H9 (cell line): ENCODE results near the gene ZFAND3. TPM values are rescaled to one million over a fixed set of nuclear protein-coding genes. Genes with fewer than 3 reads are reported as not detected.

ENCODE experiments used
- DNase-seq: peaks from one replicate; pipeline ENCODE4 v3.0.0-alpha.2; 2017
- H2AFZ ChIP-seq: one replicate; pipeline ENCODE4 v1.6.1; 2013; ENCODE audit warnings: mild to moderate bottlenecking, low read length, control low read depth, moderate library complexity
- H2AK5ac ChIP-seq: 2 replicates; pipeline ENCODE4 v1.6.1; 2013; ENCODE audit warnings: low read length, control low read depth, mixed read lengths; ENCODE audit not compliant: insufficient read length
- H2BK120ac ChIP-seq: one replicate; pipeline ENCODE4 v1.6.1; 2013; ENCODE audit warnings: low read depth, mild to moderate bottlenecking, low read length, control low read depth, inconsistent platforms; ENCODE audit not compliant: poor library complexity, severe bottlenecking
- H2BK12ac ChIP-seq: 2 replicates; pipeline ENCODE4 v1.6.1; 2013; ENCODE audit warnings: low read length, control low read depth, mixed read lengths, low read depth; ENCODE audit not compliant: insufficient read length
- H2BK15ac ChIP-seq: 2 replicates; pipeline ENCODE4 v1.6.1; 2013; ENCODE audit warnings: low read depth, low read length, control low read depth
- H2BK20ac ChIP-seq: one replicate; pipeline ENCODE4 v1.6.1; 2013; ENCODE audit warnings: low read depth, mild to moderate bottlenecking, low read length, control low read depth, inconsistent platforms; ENCODE audit not compliant: poor library complexity, severe bottlenecking
- H2BK5ac ChIP-seq: 2 replicates; pipeline ENCODE4 v1.6.1; 2013; ENCODE audit warnings: low read length, control low read depth, mixed read lengths; ENCODE audit not compliant: insufficient read length
- H3K14ac ChIP-seq: 2 replicates; pipeline ENCODE4 v1.6.1; 2013; ENCODE audit warnings: low read length, control low read depth; ENCODE audit not compliant: insufficient read depth
- H3K18ac ChIP-seq: 2 replicates; pipeline ENCODE4 v1.6.1; 2013; ENCODE audit warnings: low read depth, mild to moderate bottlenecking, mixed read lengths, low read length, control low read depth; ENCODE audit not compliant: insufficient read length
- H3K23ac ChIP-seq: 2 replicates; pipeline ENCODE4 v1.6.1; 2013; ENCODE audit warnings: low read length, control low read depth, mixed read lengths, low read depth; ENCODE audit not compliant: insufficient read length
- H3K23me2 ChIP-seq: 2 replicates; pipeline ENCODE4 v1.6.1; 2013; ENCODE audit warnings: low read depth, mild to moderate bottlenecking, mixed read lengths, low read length, control low read depth; ENCODE audit not compliant: insufficient read length, poor library complexity, severe bottlenecking
- H3K27ac ChIP-seq: 2 replicates; pipeline ENCODE4 v1.5.1; 2013; ENCODE audit warnings: low read length, control low read depth, mixed read lengths, low read depth; ENCODE audit not compliant: insufficient read length
- H3K27me3 ChIP-seq: 2 replicates; pipeline ENCODE4 v1.6.1; 2013; ENCODE audit warnings: low read length, control low read depth, inconsistent platforms; ENCODE audit not compliant: insufficient read depth
- H3K4ac ChIP-seq: 2 replicates; pipeline ENCODE4 v1.6.1; 2013; ENCODE audit warnings: low read depth, mild to moderate bottlenecking, control low read depth, inconsistent platforms, low read length, moderate library complexity
- H3K4me1 ChIP-seq: 2 replicates; pipeline ENCODE4 v1.6.1; 2013; ENCODE audit warnings: low read length, control low read depth, inconsistent platforms; ENCODE audit not compliant: insufficient read depth
- H3K4me2 ChIP-seq: 2 replicates; pipeline ENCODE4 v1.6.1; 2013; ENCODE audit warnings: low read length, control low read depth, mixed read lengths; ENCODE audit not compliant: insufficient read length, insufficient read depth
- H3K56ac ChIP-seq: 2 replicates; pipeline ENCODE4 v1.6.1; 2013; ENCODE audit warnings: low read depth, mild to moderate bottlenecking, mixed read lengths, low read length, control low read depth; ENCODE audit not compliant: insufficient read length
- H3K79me1 ChIP-seq: 2 replicates; pipeline ENCODE4 v1.6.1; 2013; ENCODE audit warnings: low read depth, mild to moderate bottlenecking, moderate library complexity, low read length, control low read depth, inconsistent platforms; ENCODE audit not compliant: insufficient read depth, poor library complexity, severe bottlenecking
- H3K79me2 ChIP-seq: 2 replicates; pipeline ENCODE4 v1.6.1; 2013; ENCODE audit warnings: low read length, control low read depth, inconsistent platforms; ENCODE audit not compliant: insufficient read depth
- H3K9ac ChIP-seq: 2 replicates; pipeline ENCODE4 v1.6.1; 2013; ENCODE audit warnings: low read length, control low read depth, mixed read lengths; ENCODE audit not compliant: insufficient read length; ENCODE audit errors: extremely low read depth
- H3K9me3 ChIP-seq: one replicate; pipeline ENCODE4 v1.6.1; 2013; ENCODE audit warnings: low read depth, low read length, inconsistent platforms; ENCODE audit not compliant: control insufficient read depth
- H3T11ph ChIP-seq: one replicate; pipeline ENCODE4 v1.6.1; 2013; ENCODE audit warnings: mild to moderate bottlenecking, low read length, control low read depth, inconsistent platforms
- H4K20me1 ChIP-seq: one replicate; pipeline ENCODE4 v1.6.1; 2013; ENCODE audit not compliant: control insufficient read depth, insufficient read length, insufficient read depth
- H4K5ac ChIP-seq: 2 replicates; pipeline ENCODE4 v1.6.1; 2013; ENCODE audit warnings: low read depth, mild to moderate bottlenecking, mixed read lengths, low read length, control low read depth; ENCODE audit not compliant: insufficient read length
- H4K8ac ChIP-seq: replicated peaks from 2 replicates; pipeline ENCODE4 v1.6.1; 2013; ENCODE audit warnings: low read length, control low read depth, mixed read lengths, low read depth; ENCODE audit not compliant: insufficient read length
- H4K91ac ChIP-seq: 2 replicates; pipeline ENCODE4 v1.6.1; 2013; ENCODE audit warnings: low read depth, mild to moderate bottlenecking, moderate library complexity, mixed read lengths, low read length, control low read depth; ENCODE audit not compliant: insufficient read length
- H3K27ac Mint-ChIP-seq, 3 experiments: 2 replicates in 2 of 3; 3 replicates in 1 of 3; pipeline ENCODE4 v1.8.0; 2020 to 2021; ENCODE audit warnings: mixed read lengths in 3 of 3, mild to moderate bottlenecking in 1 of 3, moderate library complexity in 1 of 3
- H3K27me3 Mint-ChIP-seq: 2 replicates; pipeline ENCODE4 v1.8.0; 2021; ENCODE audit warnings: low read depth, mild to moderate bottlenecking, moderate library complexity, mixed read lengths
- H3K36me3 Mint-ChIP-seq, 3 experiments: 2 replicates in 2 of 3; 3 replicates in 1 of 3; pipeline ENCODE4 v1.8.0; 2020 to 2021; ENCODE audit warnings: low read depth in 3 of 3, mixed read lengths in 3 of 3; ENCODE audit not compliant: insufficient read depth in 1 of 3
- H3K4me1 Mint-ChIP-seq, 2 experiments: 2 replicates each; pipeline ENCODE4 v1.8.0; 2020; ENCODE audit warnings: mixed read lengths in 2 of 2
- H3K4me3 Mint-ChIP-seq, 2 experiments: 2 replicates in 1 of 2; 3 replicates in 1 of 2; pipeline ENCODE4 v1.8.0; 2020 to 2021; ENCODE audit warnings: mild to moderate bottlenecking in 2 of 2, mixed read lengths in 2 of 2, moderate library complexity in 1 of 2
- H3K9me3 Mint-ChIP-seq, 2 experiments: 2 replicates in 1 of 2; 3 replicates in 1 of 2; pipeline ENCODE4 v1.8.0; 2020; ENCODE audit warnings: mild to moderate bottlenecking in 2 of 2, mixed read lengths in 2 of 2, moderate library complexity in 1 of 2
- CTCF ChIP-seq: fragments of 200-600 bp; sonication (generic); conservative IDR thresholded peaks from 3 replicates; pipeline ENCODE4 v1.8.0; 2021; ENCODE audit warnings: antibody characterized with exemption, mild to moderate bottlenecking
- total RNA-seq: library from RNA; stranded (reverse); gene quantifications from 2 replicates; pipeline ENCODE4 v1.2.1, GENCODE V29; 2021

The ZFAND3 gene
- total RNA-seq, 1 experiment from 2014 or later = 57.7 TPM

GRCh38 chr6:38092964-38093363, 273.4 kb downstream of the ZFAND3 start:
- H2BK12ac ChIP-seq = no peak overlapping the region
- H3K18ac ChIP-seq = no peak overlapping the region
- no peak overlapping the region for H3K14ac ChIP-seq
- Mint-ChIP-seq H3K36me3 (0 out of 7 replicates have a peak, but pooled peaks cover 0 to 4% (median 0%) of the 10 kb centered on the region in 3 experiments), H3K27me3 (no peaks in the 10 kb centered on the region), H3K27ac (no peak overlapping the region), H3K4me1 (peaks cover 4 to 15% of the 10 kb centered on the region in 2 experiments), H3K9me3 (no peaks in the 10 kb centered on the region), H3K4me3 (no peak overlapping the region)
- H2BK20ac ChIP-seq = no peak overlapping the region
- H2BK15ac ChIP-seq = no peak overlapping the region
- H3K4me2 ChIP-seq = no peak overlapping the region
- H2BK120ac ChIP-seq = no peak overlapping the region
- no peak overlapping the region for H3K27ac ChIP-seq
- H3K23ac ChIP-seq = no peak overlapping the region
- H3K4ac ChIP-seq = no peak overlapping the region
- H2BK5ac ChIP-seq = no peak overlapping the region
- H3T11ph ChIP-seq = no peak overlapping the region
- TF ChIP-seq CTCF = no peak
- H4K8ac ChIP-seq = no peak overlapping the region
- H3K79me2 ChIP-seq = no peaks in the 10 kb centered on the region
- DNase-seq = no peak
- no peaks in the 10 kb centered on the region for H4K20me1 ChIP-seq
- H4K91ac ChIP-seq = no peak overlapping the region
- no peaks in the 10 kb centered on the region for H3K23me2 ChIP-seq
- H3K9ac ChIP-seq = no peak overlapping the region
- H3K27me3 ChIP-seq = no peaks in the 10 kb centered on the region
- no peak overlapping the region for H4K5ac ChIP-seq
- no peak overlapping the region for H3K56ac ChIP-seq
- no peak overlapping the region for H2AK5ac ChIP-seq
- H3K9me3 ChIP-seq = no peaks in the 10 kb centered on the region
- no peaks in the 10 kb centered on the region for H3K4me1 ChIP-seq
- H3K79me1 ChIP-seq = no peaks in the 10 kb centered on the region
- H2AFZ ChIP-seq = no peak overlapping the region
